Endothelial cell of umbilical vein (primary cell): ENCODE results near the gene DPP6. TPM values are rescaled to one million over a fixed set of nuclear protein-coding genes. Genes with fewer than 3 reads are reported as not detected.

Experiments used
- BruUV-seq: library from RNA; stranded (reverse); fragments of 400-500 nt; replicated peaks from 2 replicates; lab custom pipeline; 2021; lab: Mats Ljungman, UMichigan
- CTCF ChIA-PET: fragments of 300-600, 350-600 bp; sonication (Branson Sonifier 250); formaldehyde crosslinking; loops from one replicate; lab custom pipeline; 2021; ENCODE audit warnings: antibody characterized with exemption, inconsistent platforms; lab: Charles Lee
- POLR2A ChIA-PET: fragments of 300-600, 350-600 bp; sonication (Branson Sonifier 250); formaldehyde crosslinking; loops from one replicate; lab custom pipeline; 2021; ENCODE audit warnings: antibody characterized with exemption, inconsistent platforms; lab: Charles Lee
- DNase-seq: peaks from one replicate; pipeline ENCODE4 v3.0.0-alpha.2; 2011; ENCODE audit warnings: low read depth, low spot score
- FAIRE-seq: peaks from 2 replicates; lab custom pipeline; 2011; peaks lifted over from hg19 to GRCh38; lab: Jason Lieb, UNC
- H2AFZ ChIP-seq: 2 replicates; pipeline ENCODE4 v1.6.0; 2012; ENCODE audit warnings: low read depth, low read length, control low read depth, inconsistent platforms
- H3K27ac ChIP-seq: 2 replicates; pipeline ENCODE4 v1.5.1; 2011; ENCODE audit warnings: low read depth, mild to moderate bottlenecking, control low read depth, low read length, moderate library complexity; ENCODE audit not compliant: insufficient read depth
- H3K27me3 ChIP-seq, 2 experiments: 2 replicates each; pipeline versions ENCODE4 v1.6.0 to v1.6.1; 2011; ENCODE audit warnings: low read length in 2 of 2, mixed read lengths in 1 of 2; ENCODE audit not compliant: control insufficient read depth in 2 of 2, insufficient read depth in 2 of 2
- H3K36me3 ChIP-seq, 2 experiments: 2 replicates in 1 of 2; 3 replicates in 1 of 2; pipeline ENCODE4 v1.5.1; 2011; ENCODE audit warnings: low read length in 2 of 2, mild to moderate bottlenecking in 1 of 2, moderate library complexity in 1 of 2; ENCODE audit not compliant: control insufficient read depth in 2 of 2, insufficient read depth in 2 of 2; ENCODE audit errors: extremely low read depth in 1 of 2
- H3K4me1 ChIP-seq: 3 replicates; pipeline ENCODE4 v1.5.1; 2011; ENCODE audit warnings: mild to moderate bottlenecking, low read length; ENCODE audit not compliant: control insufficient read depth, insufficient read depth; ENCODE audit errors: extremely low read depth
- H3K4me2 ChIP-seq: 2 replicates; pipeline ENCODE4 v1.6.1; 2011; ENCODE audit warnings: low read length, control low read depth, mixed read lengths; ENCODE audit not compliant: insufficient read depth
- H3K4me3 ChIP-seq, 3 experiments: fragments of 200-600 bp in 1 of 3; sonication (generic), shearing (Covaris generic) in 1 of 3; replicated peaks in 1 of 3; 2 replicates each; pipeline ENCODE4 v1.5.1; 2011 to 2016; ENCODE audit warnings: control low read depth in 3 of 3, low read length in 3 of 3, mild to moderate bottlenecking in 2 of 3, inconsistent platforms in 1 of 3, low read depth in 1 of 3, moderate library complexity in 1 of 3; ENCODE audit not compliant: insufficient read depth in 1 of 3
- H3K79me2 ChIP-seq: 2 replicates; pipeline ENCODE4 v1.6.0; 2012; ENCODE audit warnings: low read length, inconsistent platforms; ENCODE audit not compliant: control insufficient read depth, insufficient read depth
- H3K9ac ChIP-seq: replicated peaks from 2 replicates; pipeline ENCODE3; 2011; ENCODE audit warnings: low read length, control low read depth; ENCODE audit not compliant: insufficient read depth; ENCODE audit errors: extremely low read depth
- H3K9me1 ChIP-seq: replicated peaks from 3 replicates; pipeline ENCODE4 v1.6.0; 2011; ENCODE audit warnings: mild to moderate bottlenecking, low read length; ENCODE audit not compliant: control insufficient read depth, insufficient read depth; ENCODE audit errors: extremely low read depth
- H3K9me3 ChIP-seq: replicated peaks from 2 replicates; pipeline ENCODE4 v1.5.1; 2012; ENCODE audit warnings: low read length, inconsistent platforms; ENCODE audit not compliant: control insufficient read depth, insufficient read depth
- H4K20me1 ChIP-seq: replicated peaks from 2 replicates; pipeline ENCODE3; 2011; ENCODE audit warnings: mild to moderate bottlenecking, low read length; ENCODE audit not compliant: control insufficient read depth, insufficient read depth; ENCODE audit errors: extremely low read depth
- CTCF ChIP-seq, 2 donors: IDR thresholded peaks; 1 replicate in 1 of 2; 2 replicates in 1 of 2; pipeline ENCODE4 v1.5.1; 2011; ENCODE audit warnings: low read length in 2 of 2, mild to moderate bottlenecking in 2 of 2, moderate library complexity in 2 of 2, control low read depth in 1 of 2, inconsistent platforms in 1 of 2, low read depth in 1 of 2; ENCODE audit not compliant: insufficient read depth in 1 of 2; ENCODE audit errors: extremely low read depth in 1 of 2
- EZH2 ChIP-seq: IDR thresholded peaks from 2 replicates; pipeline ENCODE4 v1.6.1; 2012; ENCODE audit warnings: borderline replicate concordance, low read depth, mild to moderate bottlenecking, moderate library complexity, low read length, inconsistent platforms; ENCODE audit not compliant: severe bottlenecking
- FOS ChIP-seq: IDR thresholded peaks from 2 replicates; pipeline ENCODE4 v1.6.1; 2011; ENCODE audit warnings: mild to moderate bottlenecking, low read length, moderate library complexity, borderline replicate concordance; ENCODE audit not compliant: insufficient read depth
- GATA2 ChIP-seq: IDR thresholded peaks from 2 replicates; pipeline ENCODE4 v1.7.0; 2011; ENCODE audit warnings: low read depth, mild to moderate bottlenecking, moderate library complexity, mixed read lengths, low read length; ENCODE audit not compliant: insufficient read length, insufficient read depth
- JUN ChIP-seq: IDR thresholded peaks from 2 replicates; pipeline ENCODE4 v1.6.1; 2011; ENCODE audit warnings: borderline replicate concordance, low read depth; ENCODE audit not compliant: insufficient read length, insufficient read depth
- MAX ChIP-seq: IDR thresholded peaks from 2 replicates; pipeline ENCODE4 v1.6.1; 2011; ENCODE audit not compliant: insufficient read depth, insufficient read length
- MYC ChIP-seq: IDR thresholded peaks from one replicate; pipeline ENCODE4 v1.6.1; 2011; ENCODE audit warnings: mild to moderate bottlenecking, low read depth, low read length
- POLR2A ChIP-seq: IDR thresholded peaks from 2 replicates; pipeline ENCODE4 v1.6.1; 2012; ENCODE audit warnings: low read depth, mild to moderate bottlenecking, control low read depth, low read length
- POLR2AphosphoS5 ChIP-seq: IDR thresholded peaks from 2 replicates; pipeline ENCODE4 v1.6.1; 2012; ENCODE audit warnings: low read depth, mild to moderate bottlenecking, control low read depth, low read length, moderate library complexity; ENCODE audit not compliant: insufficient read depth
- dilution Hi-C: fragments of 300-500 bp; cut with MboI; formaldehyde crosslinking; loops from one replicate; pipeline ENCODE4 v1.15.0; 2019; ENCODE audit warnings: low sequenced_read_pairs; ENCODE audit not compliant: extremely low pct_ligation_motif_present
- intact Hi-C: fragments of 100-400 bp; cut with micrococcal nuclease; formaldehyde crosslinking; loops from one replicate; pipeline ENCODE4 v1.10.0; 2022
- polyA plus RNA-seq, 4 experiments: library from polyadenylated mRNA; depleted of rRNA in 3 of 4; stranded (reverse) in 3 of 4; unstranded in 1 of 4; fragments of >200 nt; gene quantifications; 2 replicates each; pipeline versions ENCODE4 v1.2.1 to v1.2.3, GENCODE V29; 2011 to 2012; ENCODE audit warnings: missing spikeins in 1 of 4
- total RNA-seq: library from RNA; stranded (reverse); gene quantifications from 2 replicates; pipeline ENCODE4 v1.2.3, GENCODE V29; 2021

The DPP6 gene
- total and polyA plus RNA-seq, 2 donors (not counting 3 experiments of a cell fraction or from before 2014, with no cell fraction given): not detected

GRCh38 chr7:154785898-154786297 is 733.7 kb downstream of the DPP6 start:
- FAIRE-seq (no peak), DNase-seq (no peak)
- no peaks in the 10 kb centered on the region for H3K9me1 ChIP-seq
- no peak overlapping the region for H3K27ac ChIP-seq
- no peak overlapping the region for H3K4me2 ChIP-seq
- BruUV-seq: no TSS peak
- H3K36me3 ChIP-seq: no peaks in the 10 kb centered on the region
- dilution Hi-C loops (no loop called here), intact Hi-C loops (no loop called here)
- H3K27me3 ChIP-seq: no peaks in the 10 kb centered on the region
- no peak overlapping the region for H3K9ac ChIP-seq
- H2AFZ ChIP-seq: no peak overlapping the region
- ChIA-PET CTCF (no interaction called here), POLR2A (no interaction called here)
- H3K79me2 ChIP-seq: no peaks in the 10 kb centered on the region
- no peaks in the 10 kb centered on the region for H3K4me1 ChIP-seq
- TF ChIP-seq POLR2AphosphoS5 (no peak), GATA2 (no peak), FOS (no peak), POLR2A (no peak), EZH2 (no peak), MAX (no peak), CTCF (IDR thresholded peaks at IDR 0.05; ENCODE audit: extremely low read depth in 1 of 2, insufficient read depth in 1 of 2, low read depth in 1 of 2, low read length in 2 of 2) (no peak), JUN (no peak), MYC (no peak)
- no peak overlapping the region for H3K4me3 ChIP-seq
- no peaks in the 10 kb centered on the region for H4K20me1 ChIP-seq
- H3K9me3 ChIP-seq: no peaks in the 10 kb centered on the region
